HCT116 (cell line): ENCODE measurements around the gene STMP1. TPM values are rescaled to one million over a fixed set of nuclear protein-coding genes. Genes with fewer than 3 reads are reported as not detected.
A peak's percentile ranks its signal among the peaks of the same experiment; 100 is the strongest.

Experiments used
- ATAC-seq: fragments of 200-7000 bp; cut with Tn5 transposase; 2 replicates; pipeline ENCODE4 v1.9.1; 2020; ENCODE audit warnings: mild to moderate bottlenecking, moderate library complexity
- BruUV-seq: library from RNA; stranded (reverse); fragments of 400-500 nt; replicated peaks from 2 replicates; lab custom pipeline; 2021; lab: Mats Ljungman, UMichigan
- CTCF ChIA-PET: fragments of 300-600 bp; sonication (Branson Sonifier 250); formaldehyde crosslinking; loops from one replicate; lab custom pipeline; 2021; ENCODE audit warnings: antibody characterized with exemption; lab: Charles Lee
- POLR2A ChIA-PET: fragments of 300-600, 350-600 bp; sonication (Branson Sonifier 250); formaldehyde crosslinking; loops from one replicate; lab custom pipeline; 2021; ENCODE audit warnings: antibody characterized with exemption; lab: Charles Lee
- RAD21 ChIA-PET, 2 experiments: fragments of 300-600 bp; sonication (Branson Sonifier 250); formaldehyde crosslinking; loops; one replicate each; lab custom pipeline; 2023; ENCODE audit warnings: low total read pairs in 2 of 2; ENCODE audit not compliant: uncharacterized antibody in 2 of 2, unreplicated experiment in 2 of 2, low non-redundant PET in 1 of 2; lab: Charles Lee
- DNase-seq: peaks from one replicate; pipeline ENCODE4 v3.0.0-alpha.2; 2010; ENCODE audit warnings: low read depth, low spot score
- H2AFZ ChIP-seq: fragments of 200-600 bp; shearing (Covaris generic), sonication (generic); 2 replicates; pipeline ENCODE4 v1.6.1; 2017; ENCODE audit warnings: low read depth, mixed run types, mixed read lengths, antibody characterized with exemption, low read length; ENCODE audit not compliant: poor library complexity, severe bottlenecking
- H3K27ac ChIP-seq: 2 replicates; pipeline ENCODE4 v1.5.1; 2012; ENCODE audit warnings: low read depth, low read length
- H3K27me3 ChIP-seq: fragments of 200-600 bp; sonication (generic); 2 replicates; pipeline ENCODE4 v1.6.1; 2016; ENCODE audit warnings: mixed run types, low read length, mixed read lengths; ENCODE audit not compliant: insufficient read depth
- H3K36me3 ChIP-seq, 2 experiments: fragments of 200-500 bp in 1 of 2; fragments of 200-600 bp in 1 of 2; sonication (Bioruptor generic) in 1 of 2; sonication (generic) in 1 of 2; 2 replicates each; pipeline versions ENCODE4 v1.5.1 to v1.6.1; 2014 to 2016; ENCODE audit warnings: low read length in 2 of 2, inconsistent platforms in 1 of 2, mixed read lengths in 1 of 2, mixed run types in 1 of 2; ENCODE audit not compliant: insufficient read depth in 2 of 2, control insufficient read depth in 1 of 2
- H3K4me1 ChIP-seq, 2 experiments: fragments of 200-600 bp in 1 of 2; sonication (generic) in 1 of 2; 2 replicates each; pipeline versions ENCODE4 v1.5.1 to v1.6.1; 2012 to 2017; ENCODE audit warnings: low read length in 2 of 2, inconsistent platforms in 1 of 2, mild to moderate bottlenecking in 1 of 2, mixed read lengths in 1 of 2, mixed run types in 1 of 2, moderate library complexity in 1 of 2; ENCODE audit not compliant: insufficient read depth in 2 of 2, control insufficient read depth in 1 of 2
- H3K4me2 ChIP-seq: fragments of 200-600 bp; sonication (generic); 2 replicates; pipeline ENCODE4 v1.6.1; 2017; ENCODE audit warnings: mixed run types, low read length, mixed read lengths
- H3K4me3 ChIP-seq, 2 experiments: fragments of 200-600 bp in 1 of 2; sonication (generic) in 1 of 2; replicated peaks in 1 of 2; 2 replicates each; pipeline ENCODE4 v1.5.1; 2011 to 2016; ENCODE audit warnings: low read length in 2 of 2, control low read depth in 1 of 2, low read depth in 1 of 2, mild to moderate bottlenecking in 1 of 2, mixed read lengths in 1 of 2, mixed run types in 1 of 2
- H3K79me2 ChIP-seq: fragments of 200-600 bp; sonication (generic); 2 replicates; pipeline ENCODE4 v1.6.1; 2017; ENCODE audit warnings: mild to moderate bottlenecking, mixed run types, low read length, moderate library complexity, mixed read lengths; ENCODE audit not compliant: insufficient read depth
- H3K9ac ChIP-seq: fragments of 200-600 bp; sonication (generic); 2 replicates; pipeline ENCODE4 v1.6.1; 2016; ENCODE audit warnings: low read length, mixed read lengths
- H3K9me2 ChIP-seq: fragments of 200-600 bp; sonication (generic), shearing (Covaris generic); 2 replicates; pipeline ENCODE4 v1.6.1; 2017; ENCODE audit warnings: mixed run types, mild to moderate bottlenecking, moderate library complexity; ENCODE audit not compliant: insufficient read depth
- H3K9me3 ChIP-seq, 2 experiments: fragments of 200-500 bp in 1 of 2; fragments of 200-600 bp in 1 of 2; sonication (Bioruptor generic) in 1 of 2; sonication (generic) in 1 of 2; 2 replicates each; pipeline ENCODE4 v1.6.1; 2014 to 2017; ENCODE audit warnings: low read length in 2 of 2, mixed read lengths in 2 of 2, inconsistent platforms in 1 of 2, low read depth in 1 of 2, mild to moderate bottlenecking in 1 of 2, mixed run types in 1 of 2, moderate library complexity in 1 of 2; ENCODE audit not compliant: control insufficient read depth in 1 of 2, insufficient read depth in 1 of 2
- H4K20me1 ChIP-seq: fragments of 200-600 bp; sonication (generic), shearing (Covaris generic); 2 replicates; pipeline ENCODE4 v1.6.1; 2017; ENCODE audit warnings: mixed run types, mild to moderate bottlenecking, moderate library complexity; ENCODE audit not compliant: insufficient read depth
- EZH2 ChIP-seq: fragments of 200-600 bp; sonication (generic); IDR thresholded peaks from 2 replicates; pipeline ENCODE4 v1.6.1; 2017; ENCODE audit warnings: antibody characterized with exemption, mixed run types
- FOSL1 ChIP-seq: IDR thresholded peaks from 2 replicates; pipeline ENCODE4 v1.6.1; 2012; ENCODE audit warnings: low read depth
- RAD21 ChIP-seq: IDR thresholded peaks from 2 replicates; pipeline ENCODE4 v1.6.1; 2012; ENCODE audit warnings: low read depth, mild to moderate bottlenecking
- SIN3A ChIP-seq: IDR thresholded peaks from 2 replicates; pipeline ENCODE4 v1.6.1; 2012; ENCODE audit warnings: low read depth
- SRF ChIP-seq: IDR thresholded peaks from 2 replicates; pipeline ENCODE4 v1.6.1; 2012; ENCODE audit warnings: low read depth
- ZFX ChIP-seq: fragments of 450-650 bp; IDR thresholded peaks from 2 replicates; pipeline ENCODE4 v1.6.1; 2017
- intact Hi-C: fragments of 100-400 bp; cut with micrococcal nuclease; formaldehyde crosslinking; loops from 2 replicates; pipeline ENCODE4 v1.10.0; 2022
- total RNA-seq: library from RNA; stranded (reverse); gene quantifications from one replicate; pipeline ENCODE4 v1.2.1, GENCODE V29; 2021; ENCODE audit not compliant: unreplicated experiment
- TF ChIP-seq, protein P1 (sequence below): IDR thresholded peaks from 2 replicates; pipeline ENCODE4 v1.6.1; 2011; ENCODE audit warnings: mild to moderate bottlenecking, low read length, moderate library complexity; ENCODE audit not compliant: insufficient replicate concordance; ENCODE audit errors: extremely low read depth
- TF ChIP-seq, protein P2 (sequence below), 3 experiments: fragments of 200-600 bp in 1 of 3; sonication (generic) in 1 of 3; IDR thresholded peaks in 2 of 3; conservative IDR thresholded peaks in 1 of 3; 2 replicates each; pipeline ENCODE4 v1.5.1; 2012 to 2017; ENCODE audit warnings: low read depth in 2 of 3, low read length in 2 of 3, antibody characterized with exemption in 1 of 3, borderline replicate concordance in 1 of 3, control low read depth in 1 of 3, mild to moderate bottlenecking in 1 of 3, mixed read lengths in 1 of 3, mixed run types in 1 of 3, moderate library complexity in 1 of 3; ENCODE audit not compliant: insufficient read depth in 1 of 3
- TF ChIP-seq, protein P3 (sequence below): IDR thresholded peaks from 2 replicates; pipeline ENCODE4 v1.6.1; 2012; ENCODE audit warnings: low read depth

The STMP1 gene
- total RNA-seq, 1 experiment from 2014 or later: 32.8 TPM

GRCh38 chr7:135709508-135709907, 47.2 kb downstream of the STMP1 start (continued):
- TF ChIP-seq, protein P1, sequence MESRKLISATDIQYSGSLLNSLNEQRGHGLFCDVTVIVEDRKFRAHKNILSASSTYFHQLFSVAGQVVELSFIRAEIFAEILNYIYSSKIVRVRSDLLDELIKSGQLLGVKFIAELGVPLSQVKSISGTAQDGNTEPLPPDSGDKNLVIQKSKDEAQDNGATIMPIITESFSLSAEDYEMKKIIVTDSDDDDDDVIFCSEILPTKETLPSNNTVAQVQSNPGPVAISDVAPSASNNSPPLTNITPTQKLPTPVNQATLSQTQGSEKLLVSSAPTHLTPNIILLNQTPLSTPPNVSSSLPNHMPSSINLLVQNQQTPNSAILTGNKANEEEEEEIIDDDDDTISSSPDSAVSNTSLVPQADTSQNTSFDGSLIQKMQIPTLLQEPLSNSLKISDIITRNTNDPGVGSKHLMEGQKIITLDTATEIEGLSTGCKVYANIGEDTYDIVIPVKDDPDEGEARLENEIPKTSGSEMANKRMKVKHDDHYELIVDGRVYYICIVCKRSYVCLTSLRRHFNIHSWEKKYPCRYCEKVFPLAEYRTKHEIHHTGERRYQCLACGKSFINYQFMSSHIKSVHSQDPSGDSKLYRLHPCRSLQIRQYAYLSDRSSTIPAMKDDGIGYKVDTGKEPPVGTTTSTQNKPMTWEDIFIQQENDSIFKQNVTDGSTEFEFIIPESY: no peak
- no peak for TF ChIP-seq RAD21
- TF ChIP-seq ZFX: no peak
- TF ChIP-seq EZH2: no peak
- TF ChIP-seq, protein P2, sequence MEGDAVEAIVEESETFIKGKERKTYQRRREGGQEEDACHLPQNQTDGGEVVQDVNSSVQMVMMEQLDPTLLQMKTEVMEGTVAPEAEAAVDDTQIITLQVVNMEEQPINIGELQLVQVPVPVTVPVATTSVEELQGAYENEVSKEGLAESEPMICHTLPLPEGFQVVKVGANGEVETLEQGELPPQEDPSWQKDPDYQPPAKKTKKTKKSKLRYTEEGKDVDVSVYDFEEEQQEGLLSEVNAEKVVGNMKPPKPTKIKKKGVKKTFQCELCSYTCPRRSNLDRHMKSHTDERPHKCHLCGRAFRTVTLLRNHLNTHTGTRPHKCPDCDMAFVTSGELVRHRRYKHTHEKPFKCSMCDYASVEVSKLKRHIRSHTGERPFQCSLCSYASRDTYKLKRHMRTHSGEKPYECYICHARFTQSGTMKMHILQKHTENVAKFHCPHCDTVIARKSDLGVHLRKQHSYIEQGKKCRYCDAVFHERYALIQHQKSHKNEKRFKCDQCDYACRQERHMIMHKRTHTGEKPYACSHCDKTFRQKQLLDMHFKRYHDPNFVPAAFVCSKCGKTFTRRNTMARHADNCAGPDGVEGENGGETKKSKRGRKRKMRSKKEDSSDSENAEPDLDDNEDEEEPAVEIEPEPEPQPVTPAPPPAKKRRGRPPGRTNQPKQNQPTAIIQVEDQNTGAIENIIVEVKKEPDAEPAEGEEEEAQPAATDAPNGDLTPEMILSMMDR (IDR thresholded peaks at IDR 0.05 in 2 of 3, conservative IDR thresholded peaks at IDR 0.05 in 1 of 3; ENCODE audit: borderline replicate concordance in 1 of 3, insufficient read depth in 1 of 3, low read depth in 2 of 3, low read length in 2 of 3): no peak
- TF ChIP-seq FOSL1: no peak
- no peak for TF ChIP-seq SIN3A
- no peak for TF ChIP-seq SRF

GRCh38 chr7:135710417-135711138, 48.3 kb downstream of the STMP1 start:
- Histone ChIP-seq H3K9ac (no peak overlapping the region), H3K36me3 (no peaks in the 10 kb centered on the region), H3K9me2 (no peaks in the 10 kb centered on the region), H3K27ac (no peak overlapping the region), H3K4me2 (peak overlapping the region; percentile 31; the same call in 1 of the 2 replicates), H4K20me1 (no peaks in the 10 kb centered on the region)
- BruUV-seq: no TSS peak
- ATAC-seq (peak; percentile 47), DNase-seq (no peak)
- intact Hi-C loops: no loop called here
- RAD21 ChIA-PET: interaction anchor here in 1 of 2 experiments (0.6 kb wide), 1 partner anchor 338 kb away, joined by 3 read pairs; no protein-coding TSS in a partner anchor
- TF ChIP-seq, protein P2 (IDR thresholded peaks at IDR 0.05 in 2 of 3, conservative IDR thresholded peaks at IDR 0.05 in 1 of 3; ENCODE audit: borderline replicate concordance in 1 of 3, insufficient read depth in 1 of 3, low read depth in 2 of 3, low read length in 2 of 3): peak in 2 of 3 experiments; percentile 49 to 61; a peak in 4 of 6 replicates
- TF ChIP-seq, protein P3, sequence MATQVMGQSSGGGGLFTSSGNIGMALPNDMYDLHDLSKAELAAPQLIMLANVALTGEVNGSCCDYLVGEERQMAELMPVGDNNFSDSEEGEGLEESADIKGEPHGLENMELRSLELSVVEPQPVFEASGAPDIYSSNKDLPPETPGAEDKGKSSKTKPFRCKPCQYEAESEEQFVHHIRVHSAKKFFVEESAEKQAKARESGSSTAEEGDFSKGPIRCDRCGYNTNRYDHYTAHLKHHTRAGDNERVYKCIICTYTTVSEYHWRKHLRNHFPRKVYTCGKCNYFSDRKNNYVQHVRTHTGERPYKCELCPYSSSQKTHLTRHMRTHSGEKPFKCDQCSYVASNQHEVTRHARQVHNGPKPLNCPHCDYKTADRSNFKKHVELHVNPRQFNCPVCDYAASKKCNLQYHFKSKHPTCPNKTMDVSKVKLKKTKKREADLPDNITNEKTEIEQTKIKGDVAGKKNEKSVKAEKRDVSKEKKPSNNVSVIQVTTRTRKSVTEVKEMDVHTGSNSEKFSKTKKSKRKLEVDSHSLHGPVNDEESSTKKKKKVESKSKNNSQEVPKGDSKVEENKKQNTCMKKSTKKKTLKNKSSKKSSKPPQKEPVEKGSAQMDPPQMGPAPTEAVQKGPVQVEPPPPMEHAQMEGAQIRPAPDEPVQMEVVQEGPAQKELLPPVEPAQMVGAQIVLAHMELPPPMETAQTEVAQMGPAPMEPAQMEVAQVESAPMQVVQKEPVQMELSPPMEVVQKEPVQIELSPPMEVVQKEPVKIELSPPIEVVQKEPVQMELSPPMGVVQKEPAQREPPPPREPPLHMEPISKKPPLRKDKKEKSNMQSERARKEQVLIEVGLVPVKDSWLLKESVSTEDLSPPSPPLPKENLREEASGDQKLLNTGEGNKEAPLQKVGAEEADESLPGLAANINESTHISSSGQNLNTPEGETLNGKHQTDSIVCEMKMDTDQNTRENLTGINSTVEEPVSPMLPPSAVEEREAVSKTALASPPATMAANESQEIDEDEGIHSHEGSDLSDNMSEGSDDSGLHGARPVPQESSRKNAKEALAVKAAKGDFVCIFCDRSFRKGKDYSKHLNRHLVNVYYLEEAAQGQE: no peak
- TF ChIP-seq, all 23 proteins: peak for 1
- H2AFZ ChIP-seq: peak overlapping the region; percentile 16
- H3K27me3 ChIP-seq: no peaks in the 10 kb centered on the region
- POLR2A ChIA-PET: no interaction called here
- no peaks in the 10 kb centered on the region for H3K9me3 ChIP-seq
- peaks cover 17 to 29% of the 10 kb centered on the region in 2 experiments for H3K4me1 ChIP-seq
- CTCF ChIA-PET: interaction anchor here (0.6 to 1.4 kb wide), 4 partner anchors 16 to 1946 kb away, joined by 4 to 5 read pairs (median 4); partner anchors contain the start of gene SLC13A4
- no peak overlapping the region for H3K4me3 ChIP-seq
- no peaks in the 10 kb centered on the region for H3K79me2 ChIP-seq
